Raji (cell line): ENCODE data around the gene RANBP1.

Source experiments
- POLR2A ChIP-seq: IDR thresholded peaks from 2 replicates; pipeline ENCODE4 v1.6.1; 2011; ENCODE audit warnings: low read depth, low read length, control low read depth; ENCODE audit not compliant: insufficient read depth

Gene RANBP1

GRCh38 chr22:20115691-20116375 is at the start of gene RANBP1:
Gene RANBP1 (plus strand): TSS chr22:20116104. CDS start chr22:20116185, 81 bp downstream.
- TF ChIP-seq POLR2A: no peak

- TF ChIP-seq POLR2A: no peak
These were observed 49.1 kb upstream of the RANBP1 start for GRCh38 chr22:20066617-20067383.

- TF ChIP-seq POLR2A: no peak
These were observed 47.3 kb upstream of the RANBP1 start for GRCh38 chr22:20068640-20069039.

- TF ChIP-seq POLR2A: no peak
These were observed 46.4 kb upstream of the RANBP1 start for GRCh38 chr22:20069331-20070042.

GRCh38 chr22:20071524-20071972 is 44.4 kb upstream of the RANBP1 start:
- no peak for TF ChIP-seq POLR2A

GRCh38 chr22:20076627-20077172 is 39.2 kb upstream of the RANBP1 start:
- no peak for TF ChIP-seq POLR2A

- TF ChIP-seq POLR2A: peak; percentile 66
These were observed 36.0 kb upstream of the RANBP1 start, which contains the start of gene DGCR8 for GRCh38 chr22:20079745-20080444. Gene DGCR8 (plus strand): TSS chr22:20080241. CDS start chr22:20085964, 5,723 bp downstream.

GRCh38 chr22:20080445-20080775 is 35.5 kb upstream of the RANBP1 start:
- no peak for TF ChIP-seq POLR2A

GRCh38 chr22:20080776-20081654 is 34.9 kb upstream of the RANBP1 start:
- TF ChIP-seq POLR2A: no peak

GRCh38 chr22:20083157-20083890 is 32.6 kb upstream of the RANBP1 start:
- no peak for TF ChIP-seq POLR2A

GRCh38 chr22:20083891-20084546 is 31.9 kb upstream of the RANBP1 start:
- no peak for TF ChIP-seq POLR2A

- TF ChIP-seq POLR2A: no peak
These were observed 31.1 kb upstream of the RANBP1 start for GRCh38 chr22:20084547-20085413.
